OCI-LY1 (cell line): ENCODE data around the gene PPP4C.
A peak's percentile ranks its signal among the peaks of the same experiment; 100 is the strongest.

Experiments
- H2AFZ ChIP-seq: fragments of 200-600 bp; sonication (generic), shearing (Covaris generic); 2 replicates; pipeline ENCODE4 v1.6.0; 2014; ENCODE audit warnings: antibody characterized with exemption, mild to moderate bottlenecking, low read length
- H3F3A ChIP-seq: fragments of 200-600 bp; sonication (generic), shearing (Covaris generic); 2 replicates; pipeline ENCODE4 v1.6.0; 2014; ENCODE audit warnings: mild to moderate bottlenecking, antibody characterized with exemption, low read length, moderate library complexity; ENCODE audit not compliant: insufficient read depth
- H3K27ac ChIP-seq: fragments of 200-600 bp; sonication (generic); 2 replicates; pipeline ENCODE4 v1.5.1; 2014; ENCODE audit warnings: low read length, mixed run types, mild to moderate bottlenecking, low read depth; ENCODE audit not compliant: poor library complexity, severe bottlenecking
- H3K27me3 ChIP-seq: fragments of 200-600 bp; sonication (generic); 2 replicates; pipeline ENCODE4 v1.6.0; 2014; ENCODE audit warnings: antibody characterized with exemption, mild to moderate bottlenecking, low read length, moderate library complexity; ENCODE audit not compliant: insufficient read depth
- H3K36me3 ChIP-seq: fragments of 200-600 bp; sonication (generic); 2 replicates; pipeline ENCODE4 v1.6.1; 2014; ENCODE audit warnings: mild to moderate bottlenecking, antibody characterized with exemption, low read length, moderate library complexity, mixed read lengths; ENCODE audit not compliant: insufficient read depth
- H3K4me1 ChIP-seq: fragments of 200-600 bp; sonication (generic); 2 replicates; pipeline ENCODE4 v1.5.1; 2014; ENCODE audit warnings: mild to moderate bottlenecking, low read length, moderate library complexity; ENCODE audit not compliant: insufficient read depth, severe bottlenecking
- H3K4me2 ChIP-seq: fragments of 200-600 bp; sonication (generic), shearing (Covaris generic); 2 replicates; pipeline ENCODE4 v1.6.1; 2014; ENCODE audit warnings: low read length
- H3K4me3 ChIP-seq: fragments of 200-600 bp; sonication (generic); 2 replicates; pipeline ENCODE4 v1.5.1; 2014; ENCODE audit warnings: low read length, low read depth, mild to moderate bottlenecking, mixed read lengths; ENCODE audit not compliant: poor library complexity, severe bottlenecking
- H3K79me2 ChIP-seq: fragments of 200-600 bp; shearing (Covaris generic); 2 replicates; pipeline ENCODE4 v1.6.1; 2016; ENCODE audit warnings: mixed run types, low read length, mixed read lengths; ENCODE audit not compliant: insufficient read depth
- H3K9ac ChIP-seq: fragments of 200-600 bp; sonication (generic), shearing (Covaris generic); 2 replicates; pipeline ENCODE4 v1.6.1; 2014; ENCODE audit warnings: mild to moderate bottlenecking, low read length, mixed read lengths
- H3K9me2 ChIP-seq: fragments of 200-600 bp; sonication (generic), shearing (Covaris generic); 2 replicates; pipeline ENCODE4 v1.6.1; 2014; ENCODE audit warnings: low read depth, mild to moderate bottlenecking, low read length, mixed read lengths
- H3K9me3 ChIP-seq: fragments of 200-600 bp; shearing (Covaris generic); 2 replicates; pipeline ENCODE4 v1.6.1; 2014; ENCODE audit warnings: low read length, mixed read lengths
- H4K20me1 ChIP-seq: fragments of 200-600 bp; sonication (generic), shearing (Covaris generic); 2 replicates; pipeline ENCODE4 v1.6.0; 2016; ENCODE audit warnings: mild to moderate bottlenecking, low read length; ENCODE audit not compliant: insufficient read depth
- CTCF ChIP-seq: fragments of 200-600 bp; sonication (generic), shearing (Covaris generic); IDR thresholded peaks from 2 replicates; pipeline ENCODE4 v1.5.1; 2017; ENCODE audit warnings: mild to moderate bottlenecking, antibody characterized with exemption, low read length, moderate library complexity, mixed read lengths
- EZH2 ChIP-seq: fragments of 200-600 bp; sonication (generic), shearing (Covaris generic); IDR thresholded peaks from 2 replicates; pipeline ENCODE4 v1.8.0; 2017; ENCODE audit warnings: borderline replicate concordance, mixed run types, mild to moderate bottlenecking, antibody characterized with exemption, low read length, moderate library complexity, mixed read lengths

The PPP4C gene

GRCh38 chr16:30063278-30063892 lies 12.4 kb upstream of the PPP4C start:
- Histone ChIP-seq H4K20me1 (no peaks in the 10 kb centered on the region), H3K4me2 (peak overlapping the region; percentile 82), H3K4me1 (peaks cover 33% of the 10 kb centered on the region), H3F3A (no peaks in the 10 kb centered on the region), H3K79me2 (peaks cover 13% of the 10 kb centered on the region), H2AFZ (no peak overlapping the region), H3K9me2 (no peaks in the 10 kb centered on the region), H3K27me3 (no peaks in the 10 kb centered on the region), H3K9me3 (no peaks in the 10 kb centered on the region), H3K27ac (peak overlapping the region; percentile 90), H3K4me3 (peak overlapping the region; percentile 78), H3K9ac (peak overlapping the region; percentile 94), H3K36me3 (peaks cover 26% of the 10 kb centered on the region)
- TF ChIP-seq EZH2 (no peak), CTCF (no peak)

- Histone ChIP-seq H3K9me2 (no peaks in the 10 kb centered on the region), H3F3A (no peaks in the 10 kb centered on the region), H3K4me3 (peak overlapping the region; percentile 78), H3K9ac (peak overlapping the region; percentile 94), H3K79me2 (peaks cover 13% of the 10 kb centered on the region), H3K27me3 (no peaks in the 10 kb centered on the region), H4K20me1 (no peaks in the 10 kb centered on the region), H3K27ac (peak overlapping the region; percentile 90), H3K36me3 (peaks cover 33% of the 10 kb centered on the region), H3K9me3 (no peaks in the 10 kb centered on the region), H3K4me1 (peaks cover 41% of the 10 kb centered on the region), H2AFZ (no peak overlapping the region), H3K4me2 (peak overlapping the region; percentile 82)
- TF ChIP-seq EZH2, result no peak
- peak; percentile 60 for TF ChIP-seq CTCF
Measured at GRCh38 chr16:30063893-30064728, 11.7 kb upstream of the PPP4C start.

- Histone ChIP-seq H3K9me2 (no peaks in the 10 kb centered on the region), H3K79me2 (peaks cover 13% of the 10 kb centered on the region), H3K27ac (peak overlapping the region; percentile 90), H3K9ac (peak overlapping the region; percentile 94), H4K20me1 (no peaks in the 10 kb centered on the region), H3F3A (no peaks in the 10 kb centered on the region), H3K4me2 (peak overlapping the region; percentile 82), H3K4me3 (peak overlapping the region; percentile 78), H2AFZ (no peak overlapping the region), H3K36me3 (peaks cover 39% of the 10 kb centered on the region), H3K27me3 (no peaks in the 10 kb centered on the region), H3K4me1 (peaks cover 47% of the 10 kb centered on the region), H3K9me3 (no peaks in the 10 kb centered on the region)
- no peak for TF ChIP-seq CTCF
- no peak for TF ChIP-seq EZH2
Measured at GRCh38 chr16:30064729-30065101, 11.1 kb upstream of the PPP4C start.
